Prostate gland (tissue), 2 donors: ENCODE data around the gene ELMOD1. TPM values are rescaled to one million over a fixed set of nuclear protein-coding genes. Genes with fewer than 3 reads are reported as not detected.

Source experiments
- DNase-seq: peaks from one replicate; pipeline ENCODE4 v3.0.0-alpha.2; 2019; ENCODE audit warnings: low spot score
- H3K27ac ChIP-seq, 2 donors: fragments of 200-600 bp; sonication (generic); 2 replicates each; pipeline ENCODE4 v1.5.1; 2017 to 2019
- H3K27me3 ChIP-seq: fragments of 200-600 bp; sonication (generic); replicated peaks from 2 replicates; pipeline ENCODE4 v1.5.1; 2019; ENCODE audit not compliant: insufficient read depth
- H3K36me3 ChIP-seq, 2 donors: fragments of 200-600 bp; sonication (generic); 1 replicate in 1 of 2; 2 replicates in 1 of 2; pipeline versions ENCODE4 v1.5.1 to v1.8.1; 2017 to 2019
- H3K4me1 ChIP-seq: fragments of 200-600 bp; sonication (generic); replicated peaks from 2 replicates; pipeline ENCODE4 v1.5.1; 2019
- H3K4me3 ChIP-seq, 2 donors: fragments of 200-600 bp; sonication (generic); 2 replicates each; pipeline ENCODE4 v1.5.1; 2017 to 2019
- H3K9me3 ChIP-seq: fragments of 200-600 bp; sonication (generic); 2 replicates; pipeline ENCODE4 v1.5.1; 2017
- POLR2A ChIP-seq: fragments of 450-650 bp; IDR thresholded peaks from one replicate; pipeline ENCODE4 v1.6.1; 2016; ENCODE audit warnings: antibody characterized with exemption, mild to moderate bottlenecking
- POLR2AphosphoS5 ChIP-seq: sonication (generic); formaldehyde crosslinking; IDR thresholded peaks from one replicate; pipeline ENCODE4 v1.6.1; 2017; ENCODE audit warnings: antibody characterized with exemption
- WGBS: methylation state at CpG from one replicate; pipeline ENCODE4 v1.1.5; 2018; 5-methylcytosine and 5-hydroxymethylcytosine counted together
- intact Hi-C: fragments of 100-400 bp; cut with DNase I; formaldehyde crosslinking; loops from one replicate; pipeline ENCODE4 v1.14.2; 2022
- total RNA-seq, 2 donors: library from RNA; depleted of rRNA; stranded (reverse); fragments of >200 nt; gene quantifications; one replicate each; pipeline ENCODE4 v1.1.0, GENCODE V29; 2016
- TF ChIP-seq, protein P1 (sequence below), 4 experiments: fragments of 200-600 bp in 2 of 4; fragments of 450-650 bp in 2 of 4; sonication (generic) in 2 of 4; IDR thresholded peaks; 1 replicate in 3 of 4; 2 replicates in 1 of 4; pipeline ENCODE4 v1.5.1; 2016 to 2019; ENCODE audit warnings: antibody characterized with exemption in 4 of 4, mild to moderate bottlenecking in 2 of 4, moderate library complexity in 2 of 4

The ELMOD1 gene
- total RNA-seq, 2 donors from 2014 or later: 0.36 to 4.0 TPM

DNA sequence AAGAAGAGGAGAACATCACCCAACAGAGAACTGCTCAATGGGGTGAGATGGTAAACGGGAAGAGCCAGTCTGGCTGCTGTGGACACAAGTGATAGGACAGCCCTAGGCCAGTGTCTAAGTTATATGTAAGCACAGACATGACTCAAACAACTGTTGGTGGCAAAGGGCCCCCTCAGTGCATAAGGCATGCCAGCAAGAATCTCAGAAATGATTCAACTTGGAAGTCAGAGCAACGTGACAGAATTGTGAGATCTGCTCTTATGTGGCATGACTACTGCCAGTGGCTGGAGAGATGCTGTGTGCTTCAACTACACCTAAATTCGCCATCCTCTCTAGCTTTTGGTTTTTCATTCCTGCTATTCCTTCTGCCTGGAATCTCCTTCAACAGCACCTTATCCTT, 113.5 kb downstream of the ELMOD1 start:
- Histone ChIP-seq H3K4me1 (no peaks in the 10 kb centered on the region), H3K27ac (no peak overlapping the region), H3K27me3 (no peaks in the 10 kb centered on the region), H3K4me3 (no peak overlapping the region), H3K36me3 (no peaks in the 10 kb centered on the region), H3K9me3 (no peaks in the 10 kb centered on the region)
- WGBS: 85% methylated on average over 3 of the region's 3 CpGs
- TF ChIP-seq POLR2A (no peak), POLR2AphosphoS5 (no peak)
- TF ChIP-seq, protein P1, sequence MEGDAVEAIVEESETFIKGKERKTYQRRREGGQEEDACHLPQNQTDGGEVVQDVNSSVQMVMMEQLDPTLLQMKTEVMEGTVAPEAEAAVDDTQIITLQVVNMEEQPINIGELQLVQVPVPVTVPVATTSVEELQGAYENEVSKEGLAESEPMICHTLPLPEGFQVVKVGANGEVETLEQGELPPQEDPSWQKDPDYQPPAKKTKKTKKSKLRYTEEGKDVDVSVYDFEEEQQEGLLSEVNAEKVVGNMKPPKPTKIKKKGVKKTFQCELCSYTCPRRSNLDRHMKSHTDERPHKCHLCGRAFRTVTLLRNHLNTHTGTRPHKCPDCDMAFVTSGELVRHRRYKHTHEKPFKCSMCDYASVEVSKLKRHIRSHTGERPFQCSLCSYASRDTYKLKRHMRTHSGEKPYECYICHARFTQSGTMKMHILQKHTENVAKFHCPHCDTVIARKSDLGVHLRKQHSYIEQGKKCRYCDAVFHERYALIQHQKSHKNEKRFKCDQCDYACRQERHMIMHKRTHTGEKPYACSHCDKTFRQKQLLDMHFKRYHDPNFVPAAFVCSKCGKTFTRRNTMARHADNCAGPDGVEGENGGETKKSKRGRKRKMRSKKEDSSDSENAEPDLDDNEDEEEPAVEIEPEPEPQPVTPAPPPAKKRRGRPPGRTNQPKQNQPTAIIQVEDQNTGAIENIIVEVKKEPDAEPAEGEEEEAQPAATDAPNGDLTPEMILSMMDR (IDR thresholded peaks at IDR 0.05): no peak
- no peak for DNase-seq
- intact Hi-C loops: no loop called here

DNA sequence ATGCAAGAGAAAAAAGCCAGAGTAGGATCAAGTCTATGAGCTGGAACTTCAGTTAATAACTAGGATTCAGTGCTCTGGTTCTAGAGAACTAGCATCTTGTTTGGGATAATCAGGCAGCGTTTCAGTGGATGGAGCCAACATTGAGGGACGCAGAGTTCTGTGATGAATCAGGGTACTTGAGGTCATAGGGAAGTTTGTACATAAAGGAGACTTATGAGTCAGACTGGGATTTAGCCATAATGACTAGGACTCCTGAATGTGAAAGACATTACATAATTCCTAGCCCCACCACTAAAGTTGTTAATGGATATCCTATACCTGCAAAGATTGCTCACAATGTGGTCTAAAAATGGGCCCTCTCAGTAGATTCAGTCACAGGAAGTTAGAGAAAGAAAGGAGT, 114.1 kb downstream of the ELMOD1 start:
- no peaks in the 10 kb centered on the region for H3K4me1 ChIP-seq
- WGBS: 61% methylated on average over 2 of the region's 2 CpGs
- no peak for TF ChIP-seq POLR2A
- TF ChIP-seq, protein P1 (IDR thresholded peaks at IDR 0.05): no peak
- TF ChIP-seq POLR2AphosphoS5: no peak

DNA sequence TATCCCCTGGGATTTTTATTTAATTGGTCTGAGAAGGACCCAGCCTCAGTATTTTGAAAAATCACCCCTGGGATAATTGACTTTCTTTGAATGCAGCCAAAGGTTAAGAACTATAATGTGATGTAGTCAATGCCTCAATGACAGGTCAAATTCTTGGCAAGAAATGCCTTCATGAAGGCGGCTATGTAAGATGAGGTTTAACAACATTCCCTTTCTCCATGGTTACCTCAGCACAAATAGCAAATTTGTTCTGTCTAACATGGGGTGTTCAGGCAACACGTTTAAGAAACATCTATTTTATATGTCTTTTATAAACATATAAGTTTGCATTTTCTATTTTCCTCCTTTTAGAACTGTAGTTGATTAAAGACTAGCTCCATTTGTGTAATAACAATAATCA, 115.6 kb downstream of the ELMOD1 start:
- H3K27me3 ChIP-seq: no peaks in the 10 kb centered on the region
- WGBS: 35% methylated on average over 2 of the region's 2 CpGs
- intact Hi-C loops: no loop called here

More for the DNA sequence above, 114.1 kb downstream of the ELMOD1 start:
- no peak overlapping the region for H3K4me3 ChIP-seq
- DNase-seq: no peak
- no peaks in the 10 kb centered on the region for H3K27me3 ChIP-seq
- H3K27ac ChIP-seq: no peak overlapping the region
- no peaks in the 10 kb centered on the region for H3K36me3 ChIP-seq
- no peaks in the 10 kb centered on the region for H3K9me3 ChIP-seq
- intact Hi-C loops: no loop called here

DNA sequence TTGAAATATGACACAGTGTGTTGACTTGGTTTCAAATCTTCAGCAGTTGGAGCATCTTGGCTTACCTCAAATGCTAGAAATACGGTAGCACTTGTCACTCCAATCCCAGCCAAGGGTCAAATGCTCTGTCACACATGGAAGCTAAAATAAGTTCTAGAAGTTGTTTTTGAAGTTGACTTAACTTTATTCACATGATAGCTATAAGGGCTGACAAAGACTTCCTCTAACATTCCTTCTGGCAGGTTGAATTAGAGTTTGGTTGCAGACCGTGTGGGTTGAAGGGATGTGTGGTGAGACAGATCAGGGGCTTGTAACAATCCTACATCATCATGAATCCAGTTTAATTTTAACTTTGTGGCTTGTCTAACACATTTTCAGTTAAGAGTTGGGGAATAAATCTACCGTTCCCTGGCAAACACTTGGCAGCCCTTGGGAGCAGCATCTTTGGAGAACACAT, 116.3 kb downstream of the ELMOD1 start:
- TF ChIP-seq, protein P1 (IDR thresholded peaks at IDR 0.05): no peak
- TF ChIP-seq POLR2AphosphoS5: no peak
- no peak for TF ChIP-seq POLR2A
- Histone ChIP-seq H3K36me3 (no peaks in the 10 kb centered on the region), H3K9me3 (no peaks in the 10 kb centered on the region), H3K4me1 (no peaks in the 10 kb centered on the region), H3K27ac (no peak overlapping the region), H3K4me3 (no peak overlapping the region), H3K27me3 (no peaks in the 10 kb centered on the region)
- 81% methylated on average over 3 of the region's 3 CpGs for whole genome bisulfite sequencing
- intact Hi-C loops: no loop called here
- no peak for DNase-seq

More for the DNA sequence above, 115.6 kb downstream of the ELMOD1 start:
- no peak overlapping the region for H3K4me3 ChIP-seq
- H3K4me1 ChIP-seq: no peaks in the 10 kb centered on the region
- no peaks in the 10 kb centered on the region for H3K36me3 ChIP-seq
- TF ChIP-seq POLR2AphosphoS5: no peak
- DNase-seq: no peak
- no peaks in the 10 kb centered on the region for H3K9me3 ChIP-seq
- H3K27ac ChIP-seq: no peak overlapping the region

- DNase-seq: no peak
- Histone ChIP-seq H3K27me3 (no peaks in the 10 kb centered on the region), H3K27ac (no peak overlapping the region), H3K4me1 (no peaks in the 10 kb centered on the region), H3K9me3 (no peaks in the 10 kb centered on the region), H3K36me3 (no peaks in the 10 kb centered on the region), H3K4me3 (no peak overlapping the region)
- 60% methylated on average over 4 of the region's 4 CpGs for WGBS
- intact Hi-C loops: no loop called here
- TF ChIP-seq POLR2A: no peak
- TF ChIP-seq, protein P1 (IDR thresholded peaks at IDR 0.05): no peak
Measured at GRCh38 chr11:107707807-107708206, 116.9 kb downstream of the ELMOD1 start.
